Loucy (cell line): Measurements from ENCODE around the gene PCMTD2.

ENCODE experiments used
- H2AFZ ChIP-seq: fragments of 200-600 bp; sonication (generic); 2 replicates; pipeline ENCODE4 v1.6.0; 2016; ENCODE audit warnings: antibody characterized with exemption, mild to moderate bottlenecking, low read length, moderate library complexity
- H3F3A ChIP-seq: fragments of 200-600 bp; 2 replicates; pipeline ENCODE4 v1.6.0; 2016; ENCODE audit warnings: antibody characterized with exemption, low read depth, mild to moderate bottlenecking
- H3K27me3 ChIP-seq: fragments of 200-600 bp; sonication (generic); 2 replicates; pipeline ENCODE4 v1.6.1; 2014; ENCODE audit warnings: low read length, mild to moderate bottlenecking; ENCODE audit not compliant: insufficient read depth, poor library complexity, severe bottlenecking
- H3K36me3 ChIP-seq: fragments of 200-600 bp; sonication (generic); 2 replicates; pipeline ENCODE4 v1.6.1; 2016; ENCODE audit warnings: low read length; ENCODE audit not compliant: insufficient read depth
- H3K4me1 ChIP-seq: fragments of 200-600 bp; sonication (generic); 2 replicates; pipeline ENCODE4 v1.5.1; 2014; ENCODE audit warnings: low read length, mild to moderate bottlenecking; ENCODE audit not compliant: insufficient read depth, poor library complexity, severe bottlenecking
- H3K4me2 ChIP-seq: fragments of 200-600 bp; sonication (generic); 2 replicates; pipeline ENCODE4 v1.6.0; 2014; ENCODE audit warnings: antibody characterized with exemption, low read length, low read depth, mild to moderate bottlenecking; ENCODE audit not compliant: poor library complexity, severe bottlenecking
- H3K4me3 ChIP-seq: fragments of 200-600 bp; sonication (generic); 2 replicates; pipeline ENCODE4 v1.5.1; 2014; ENCODE audit warnings: low read length, mild to moderate bottlenecking, mixed read lengths; ENCODE audit not compliant: poor library complexity, severe bottlenecking
- H3K79me2 ChIP-seq: fragments of 200-600 bp; sonication (generic); 2 replicates; pipeline ENCODE4 v1.6.1; 2014; ENCODE audit warnings: low read length; ENCODE audit not compliant: insufficient read depth
- H3K9ac ChIP-seq: fragments of 200-600 bp; sonication (generic); 2 replicates; pipeline ENCODE4 v1.6.0; 2014; ENCODE audit warnings: mild to moderate bottlenecking, low read depth, low read length, moderate library complexity; ENCODE audit not compliant: poor library complexity, severe bottlenecking
- H3K9me2 ChIP-seq: fragments of 200-600 bp; sonication (generic); replicated peaks from 2 replicates; pipeline ENCODE4 v1.6.1; 2016; ENCODE audit warnings: low read depth, low read length, mixed read lengths
- H3K9me3 ChIP-seq: fragments of 200-600 bp; sonication (generic); 2 replicates; pipeline ENCODE4 v1.6.1; 2014; ENCODE audit warnings: mild to moderate bottlenecking, antibody characterized with exemption, low read length, low read depth; ENCODE audit not compliant: insufficient read depth
- H4K20me1 ChIP-seq: fragments of 200-600 bp; sonication (generic); 2 replicates; pipeline ENCODE4 v1.6.0; 2014; ENCODE audit warnings: antibody characterized with exemption, low read length, mild to moderate bottlenecking; ENCODE audit not compliant: insufficient read depth, poor library complexity, severe bottlenecking
- CTCF ChIP-seq: fragments of 200-600 bp; sonication (generic); conservative IDR thresholded peaks from 2 replicates; pipeline ENCODE4 v1.5.1; 2014; ENCODE audit warnings: mild to moderate bottlenecking, antibody characterized with exemption, low read length
- EZH2phosphoT487 ChIP-seq: fragments of 200-600 bp; IDR thresholded peaks from 2 replicates; pipeline ENCODE4 v1.6.1; 2018; ENCODE audit warnings: antibody characterized with exemption, mild to moderate bottlenecking, moderate library complexity, borderline replicate concordance

Gene PCMTD2

GRCh38 chr20:64212755-64213154 lies 42.8 kb upstream of the PCMTD2 start:
- no peaks in the 10 kb centered on the region for H3K27me3 ChIP-seq
- no peak overlapping the region for H3K9ac ChIP-seq
- TF ChIP-seq CTCF (no peak), EZH2phosphoT487 (no peak)
- H3F3A ChIP-seq = no peaks in the 10 kb centered on the region
- peaks cover 74% of the 10 kb centered on the region for H3K4me1 ChIP-seq
- H2AFZ ChIP-seq = no peak overlapping the region
- no peaks in the 10 kb centered on the region for H3K36me3 ChIP-seq
- no peak overlapping the region for H3K4me3 ChIP-seq
- H4K20me1 ChIP-seq = no peaks in the 10 kb centered on the region
- no peaks in the 10 kb centered on the region for H3K79me2 ChIP-seq
- peak overlapping the region; percentile 60 for H3K4me2 ChIP-seq
- no peaks in the 10 kb centered on the region for H3K9me2 ChIP-seq
- H3K9me3 ChIP-seq = no peaks in the 10 kb centered on the region

- H2AFZ ChIP-seq = no peak overlapping the region
- no peaks in the 10 kb centered on the region for H3F3A ChIP-seq
- H3K36me3 ChIP-seq = no peaks in the 10 kb centered on the region
- TF ChIP-seq EZH2phosphoT487 (no peak), CTCF (no peak)
- H3K4me2 ChIP-seq = peak overlapping the region; percentile 60
- no peaks in the 10 kb centered on the region for H3K27me3 ChIP-seq
- peak overlapping the region; percentile 35 for H3K4me3 ChIP-seq
- H3K9me2 ChIP-seq = no peaks in the 10 kb centered on the region
- peak overlapping the region; percentile 59 for H3K9ac ChIP-seq
- H4K20me1 ChIP-seq = no peaks in the 10 kb centered on the region
- no peaks in the 10 kb centered on the region for H3K9me3 ChIP-seq
- H3K4me1 ChIP-seq = peaks cover 82% of the 10 kb centered on the region
- H3K79me2 ChIP-seq = no peaks in the 10 kb centered on the region
These were observed 41.4 kb upstream of the PCMTD2 start for GRCh38 chr20:64214113-64214512.

GRCh38 chr20:64214952-64215351 lies 40.6 kb upstream of the PCMTD2 start:
- H3K9me2 ChIP-seq = no peaks in the 10 kb centered on the region
- H3K4me2 ChIP-seq = peak overlapping the region; percentile 60

More at GRCh38 chr20:64214952-64215351, 40.6 kb upstream of the PCMTD2 start:
- Histone ChIP-seq H3K4me3 (peak overlapping the region; percentile 35), H3K36me3 (no peaks in the 10 kb centered on the region), H3K9me3 (no peaks in the 10 kb centered on the region), H2AFZ (no peak overlapping the region), H3F3A (no peaks in the 10 kb centered on the region), H4K20me1 (no peaks in the 10 kb centered on the region), H3K79me2 (no peaks in the 10 kb centered on the region), H3K9ac (peak overlapping the region; percentile 59), H3K4me1 (peaks cover 82% of the 10 kb centered on the region), H3K27me3 (no peaks in the 10 kb centered on the region)
- TF ChIP-seq EZH2phosphoT487 (no peak), CTCF (no peak)
